Esophagus muscularis mucosa (tissue), 4 donors: ENCODE data around the gene NEU1. TPM values are rescaled to one million over a fixed set of nuclear protein-coding genes. Genes with fewer than 3 reads are reported as not detected.
"Not testable (repeated sequence)": the region's sequence is repeated elsewhere in the genome, so short reads cannot be mapped to it uniquely, and the experiment has no call there.

Experiments used
- DNase-seq: peaks from one replicate; pipeline ENCODE4 v3.0.0-alpha.2; 2017; ENCODE audit errors: extremely low spot score
- H3K27ac ChIP-seq, 4 donors: fragments of 200-600 bp; sonication (generic); replicated peaks in 1 of 4; 1 replicate in 3 of 4; 2 replicates in 1 of 4; pipeline ENCODE4 v1.5.1; 2016 to 2019; ENCODE audit warnings: mild to moderate bottlenecking in 1 of 4
- H3K27me3 ChIP-seq, 4 donors: fragments of 200-600 bp; sonication (generic); one replicate each; pipeline versions ENCODE4 v1.5.1 to v1.6.0; 2016 to 2019
- H3K36me3 ChIP-seq, 4 donors: fragments of 200-600 bp; sonication (generic); one replicate each; pipeline ENCODE4 v1.5.1; 2016 to 2019
- H3K4me1 ChIP-seq, 4 donors: fragments of 200-600 bp; sonication (generic); one replicate each; pipeline ENCODE4 v1.5.1; 2016 to 2019
- H3K4me3 ChIP-seq, 4 donors: fragments of 200-600 bp; sonication (generic); 1 replicate in 2 of 4; 2 replicates in 2 of 4; pipeline ENCODE4 v1.5.1; 2016 to 2019; ENCODE audit warnings: mild to moderate bottlenecking in 4 of 4, moderate library complexity in 1 of 4
- H3K9me3 ChIP-seq, 4 donors: fragments of 200-600 bp; sonication (generic); 1 replicate in 3 of 4; 2 replicates in 1 of 4; pipeline ENCODE4 v1.5.1; 2016 to 2019
- CTCF ChIP-seq, 3 experiments: fragments of 200-600 bp in 2 of 3; fragments of 450-650 bp in 1 of 3; sonication (generic) in 2 of 3; IDR thresholded peaks; one replicate each; pipeline ENCODE4 v1.5.1; 2017 to 2019; ENCODE audit warnings: antibody characterized with exemption in 3 of 3, mild to moderate bottlenecking in 2 of 3, moderate library complexity in 1 of 3
- EP300 ChIP-seq: sonication (generic); formaldehyde crosslinking; IDR thresholded peaks from one replicate; pipeline ENCODE4 v1.6.1; 2017; ENCODE audit warnings: antibody characterized with exemption
- POLR2A ChIP-seq: fragments of 450-650 bp; IDR thresholded peaks from one replicate; pipeline ENCODE4 v1.6.1; 2017; ENCODE audit warnings: antibody characterized with exemption, moderate library complexity, mild to moderate bottlenecking, low read depth
- POLR2AphosphoS5 ChIP-seq, 2 donors: sonication (generic); formaldehyde crosslinking; IDR thresholded peaks; one replicate each; pipeline ENCODE4 v1.6.1; 2017; ENCODE audit warnings: antibody characterized with exemption in 2 of 2
- WGBS: methylation state at CpG from one replicate; pipeline ENCODE4 v1.1.5; 2018; 5-methylcytosine and 5-hydroxymethylcytosine counted together
- intact Hi-C: fragments of 100-400 bp; cut with DNase I; formaldehyde crosslinking; loops from one replicate; pipeline ENCODE4 v1.15.1; 2023
- total RNA-seq, 4 donors: library from RNA; depleted of rRNA; stranded (reverse); fragments of >200 nt; gene quantifications; one replicate each; pipeline versions ENCODE4 v1.1.0 to v1.2.1, GENCODE V29; 2016

The NEU1 gene
- total RNA-seq, 4 donors from 2014 or later: 24.9 to 39.6 (median 34.9) TPM

- H3K27ac ChIP-seq: no peak overlapping the region
- 83% methylated on average over 20 of the region's 21 CpGs for WGBS
- TF ChIP-seq POLR2A (no peak), CTCF (IDR thresholded peaks at IDR 0.05) (no peak), EP300 (no peak), POLR2AphosphoS5 (IDR thresholded peaks at IDR 0.05) (no peak)
- no peak overlapping the region for H3K4me3 ChIP-seq
- no peak for DNase-seq
- H3K4me1 ChIP-seq: peaks cover 20 to 35% (median 27%) of the 10 kb centered on the region in 4 donors
- H3K9me3 ChIP-seq: no peaks in the 10 kb centered on the region
- no peaks in the 10 kb centered on the region for H3K27me3 ChIP-seq
- intact Hi-C loops: loop anchor here (10.0 kb wide), 1 partner anchor 181 kb away; the partner anchor contains the start of gene LY6G5C
- H3K36me3 ChIP-seq: peaks cover 0 to 8% (median 7%) of the 10 kb centered on the region in 4 donors
These were observed 2.8 kb upstream of the NEU1 start for GRCh38 chr6:31865205-31866118.

DNA sequence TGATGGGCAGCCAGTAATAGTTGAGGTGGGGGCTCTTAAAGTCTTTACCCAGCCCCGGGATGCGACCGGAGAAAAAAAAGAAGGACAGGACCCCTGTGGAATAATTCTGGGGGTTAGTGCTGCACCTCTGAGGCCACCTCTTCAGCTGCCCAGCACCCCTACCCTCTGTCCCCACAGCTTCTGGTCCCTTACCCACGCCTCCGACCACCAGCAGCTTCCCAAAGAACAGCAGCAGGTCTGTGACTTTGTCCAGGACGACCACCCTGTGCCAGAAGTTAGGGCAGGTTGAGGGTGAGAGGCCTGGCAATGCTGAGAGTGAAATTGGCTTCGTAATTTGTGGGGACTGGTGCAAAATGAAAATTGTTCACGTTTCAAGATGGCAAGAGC lies 2.2 kb upstream of the NEU1 start:
- WGBS: 84% methylated on average over 8 of the region's 8 CpGs
- TF ChIP-seq CTCF (IDR thresholded peaks at IDR 0.05): no peak
- TF ChIP-seq POLR2A: no peak
- no peak for TF ChIP-seq POLR2AphosphoS5 (IDR thresholded peaks at IDR 0.05)
- TF ChIP-seq EP300: no peak
- DNase-seq: no peak
- Histone ChIP-seq H3K9me3 (no peaks in the 10 kb centered on the region), H3K4me1 (peaks cover 20 to 35% (median 27%) of the 10 kb centered on the region in 4 donors), H3K27me3 (no peaks in the 10 kb centered on the region), H3K4me3 (no peak overlapping the region), H3K36me3 (peaks cover 2 to 15% (median 13%) of the 10 kb centered on the region in 4 donors), H3K27ac (no peak overlapping the region)
- intact Hi-C loops: loop anchor here (10.0 kb wide), 1 partner anchor 180 kb away; the partner anchor contains the start of gene LY6G5C

DNA sequence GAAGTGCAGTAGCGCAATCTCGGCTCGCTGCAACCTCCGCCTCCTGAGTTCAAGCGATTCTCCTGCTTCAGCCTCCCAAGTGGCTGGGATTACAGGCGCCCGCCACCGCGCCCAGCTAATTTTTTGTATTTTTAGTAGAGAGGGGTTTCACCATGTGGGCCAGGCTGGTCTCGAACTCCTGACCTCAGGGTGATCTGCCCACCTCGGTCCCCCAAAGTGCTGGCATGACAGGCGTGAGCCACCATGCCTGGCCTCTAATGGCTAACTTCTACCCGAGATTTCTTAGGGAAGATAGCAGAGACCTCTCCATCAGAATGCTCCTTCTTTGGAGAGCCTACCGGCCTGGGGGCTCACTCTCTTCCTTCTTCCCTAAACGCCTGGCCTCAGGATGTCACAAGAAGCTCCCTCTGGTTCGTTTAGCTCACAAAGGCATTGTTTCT lies 1.5 kb upstream of the NEU1 start:
- 12% methylated on average over 11 of the region's 16 CpGs for WGBS
- Histone ChIP-seq H3K4me3 (peak overlapping the region; percentile 76 to 92 (median 84)), H3K27ac (peak overlapping the region; percentile 89 to 95 (median 92)), H3K36me3 (peaks cover 9 to 21% (median 20%) of the 10 kb centered on the region in 4 donors), H3K4me1 (peaks cover 20 to 35% (median 27%) of the 10 kb centered on the region in 4 donors)
- DNase-seq, H3K9me3 ChIP-seq, H3K27me3 ChIP-seq: not testable (repeated sequence)
- intact Hi-C loops: loop anchor here (10.0 kb wide), 1 partner anchor 179 kb away; the partner anchor contains the start of gene LY6G5C

- WGBS: 32% methylated on average over 10 of the region's 17 CpGs
- no peaks in the 10 kb centered on the region for H3K9me3 ChIP-seq
- H3K36me3 ChIP-seq: peaks cover 15 to 43% (median 41%) of the 10 kb centered on the region in 4 donors
- no peak for DNase-seq
- peaks cover 20 to 35% (median 27%) of the 10 kb centered on the region in 4 donors for H3K4me1 ChIP-seq
- intact Hi-C loops: loop anchor here (10.0 kb wide), 1 partner anchor 177 kb away; the partner anchor contains the start of gene LY6G5C
- H3K4me3 ChIP-seq: peak overlapping the region; percentile 76 to 92 (median 84)
- TF ChIP-seq POLR2A (no peak), CTCF (IDR thresholded peaks at IDR 0.05) (no peak), EP300 (no peak), POLR2AphosphoS5 (IDR thresholded peaks at IDR 0.05) (no peak)
- no peaks in the 10 kb centered on the region for H3K27me3 ChIP-seq
- peak overlapping the region; percentile 86 to 95 (median 91) for H3K27ac ChIP-seq
These were observed 690 bp downstream of the NEU1 start for GRCh38 chr6:31861919-31862343.

DNA sequence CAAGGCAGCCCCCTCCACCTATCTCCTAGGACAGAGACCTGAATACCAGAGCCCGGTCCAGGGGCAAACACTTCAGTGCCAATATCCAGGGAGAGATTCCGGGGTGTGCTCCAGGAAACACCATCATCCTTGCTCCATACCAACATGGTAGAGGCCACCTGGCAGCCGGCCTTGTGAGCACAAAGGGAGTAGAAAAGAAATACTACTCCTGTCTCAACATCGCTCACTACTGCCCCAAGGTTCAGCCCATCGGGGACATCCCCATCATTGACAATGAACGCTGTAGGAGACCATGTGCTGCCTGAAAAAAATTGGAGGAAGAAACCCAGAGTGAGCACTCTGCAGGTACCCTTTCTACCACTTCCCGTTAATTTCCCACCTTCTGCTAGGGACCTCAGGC lies 1.5 kb downstream of the NEU1 start:
- H3K4me1 ChIP-seq: peaks cover 20 to 35% (median 27%) of the 10 kb centered on the region in 4 donors
- intact Hi-C loops: loop anchor here (10.0 kb wide), 1 partner anchor 176 kb away; the partner anchor contains the start of gene LY6G5C
- no peak for DNase-seq
- H3K27ac ChIP-seq: no peak overlapping the region
- H3K9me3 ChIP-seq: no peaks in the 10 kb centered on the region
- no peaks in the 10 kb centered on the region for H3K27me3 ChIP-seq
- peaks cover 15 to 48% (median 43%) of the 10 kb centered on the region in 4 donors for H3K36me3 ChIP-seq
- no peak overlapping the region for H3K4me3 ChIP-seq
- WGBS: 90% methylated on average over 6 of the region's 7 CpGs
- TF ChIP-seq EP300: no peak
